GM08714 (cell line): ENCODE results near the gene OR7C2.
"Not testable (repeated sequence)": the region's sequence is repeated elsewhere in the genome, so short reads cannot be mapped to it uniquely, and the experiment has no call there.

Experiments
- H3K4me3 ChIP-seq: fragments of 200-500 bp; sonication (Bioruptor generic); 2 replicates; pipeline ENCODE4 v1.5.1; 2014; ENCODE audit warnings: mild to moderate bottlenecking, low read length, inconsistent platforms
- ZNF274 ChIP-seq: IDR thresholded peaks from 2 replicates; pipeline ENCODE4 v1.6.1; 2012; ENCODE audit warnings: mild to moderate bottlenecking, low read depth, low read length

OR7C2 gene

GRCh38 chr19:14941189-14941588, at the start of gene OR7C2:
Gene OR7C2 (plus strand): TSS chr19:14941489. CDS start chr19:14941489, 0 bp downstream.
- TF ChIP-seq ZNF274: no peak
- H3K4me3 ChIP-seq: no peak within 1 kb of the TSS

- no peak for TF ChIP-seq ZNF274
- no peak overlapping the region for H3K4me3 ChIP-seq
Measured at GRCh38 chr19:14901675-14902260, 39.5 kb upstream of the OR7C2 start.

- TF ChIP-seq ZNF274: no peak
- H3K4me3 ChIP-seq: no peak overlapping the region
Measured at GRCh38 chr19:14906711-14907110, 34.6 kb upstream of the OR7C2 start.

- no peak overlapping the region for H3K4me3 ChIP-seq
- TF ChIP-seq ZNF274: no peak
Measured at GRCh38 chr19:14915116-14915515, 26.2 kb upstream of the OR7C2 start.

- no peak overlapping the region for H3K4me3 ChIP-seq
- no peak for TF ChIP-seq ZNF274
Measured at GRCh38 chr19:14916848-14917247, 24.4 kb upstream of the OR7C2 start.

- TF ChIP-seq ZNF274: no peak
- no peak overlapping the region for H3K4me3 ChIP-seq
Measured at GRCh38 chr19:14933506-14933905, 7.8 kb upstream of the OR7C2 start.

GRCh38 chr19:14940266-14940665, 1.0 kb upstream of the OR7C2 start:
- H3K4me3 ChIP-seq: no peak overlapping the region
- no peak for TF ChIP-seq ZNF274

- no peak for TF ChIP-seq ZNF274
- H3K4me3 ChIP-seq: no peak overlapping the region
Measured at GRCh38 chr19:14943601-14944000, 2.3 kb downstream of the OR7C2 start.

- TF ChIP-seq ZNF274: no peak
- no peak overlapping the region for H3K4me3 ChIP-seq
Measured at GRCh38 chr19:14944456-14944855, 3.2 kb downstream of the OR7C2 start.

GRCh38 chr19:14949413-14949812, 8.1 kb downstream of the OR7C2 start:
- H3K4me3 ChIP-seq: not testable (repeated sequence)

- H3K4me3 ChIP-seq: no peak overlapping the region
- TF ChIP-seq ZNF274: no peak
Measured at GRCh38 chr19:14949876-14950275, 8.6 kb downstream of the OR7C2 start.

- TF ChIP-seq ZNF274: no peak
Measured at GRCh38 chr19:14950421-14950820, 9.1 kb downstream of the OR7C2 start.

GRCh38 chr19:14952767-14953166, 11.5 kb downstream of the OR7C2 start:
- no peak overlapping the region for H3K4me3 ChIP-seq
- TF ChIP-seq ZNF274: no peak

More at GRCh38 chr19:14950421-14950820, 9.1 kb downstream of the OR7C2 start:
- H3K4me3 ChIP-seq: no peak overlapping the region

- no peak overlapping the region for H3K4me3 ChIP-seq
Measured at GRCh38 chr19:14954071-14954655, 12.9 kb downstream of the OR7C2 start.

GRCh38 chr19:14957464-14957863, 16.2 kb downstream of the OR7C2 start:
- TF ChIP-seq ZNF274: no peak

More at GRCh38 chr19:14954071-14954655, 12.9 kb downstream of the OR7C2 start:
- TF ChIP-seq ZNF274: no peak

GRCh38 chr19:14959263-14959662, 18.0 kb downstream of the OR7C2 start:
- H3K4me3 ChIP-seq: no peak overlapping the region
- TF ChIP-seq ZNF274: no peak

More at GRCh38 chr19:14957464-14957863, 16.2 kb downstream of the OR7C2 start:
- no peak overlapping the region for H3K4me3 ChIP-seq
